GM12874 (cell line): ENCODE data around the gene CARMIL1.

ENCODE experiments used
- CTCF ChIP-seq: IDR thresholded peaks from 2 replicates; pipeline ENCODE4 v1.5.1; 2011; ENCODE audit warnings: low read depth, mild to moderate bottlenecking, control low read depth, low read length, moderate library complexity; ENCODE audit not compliant: insufficient read depth

The CARMIL1 gene

GRCh38 chr6:25456249-25457040 lies 177.3 kb downstream of the CARMIL1 start:
- TF ChIP-seq CTCF = no peak

- no peak for TF ChIP-seq CTCF
Measured at GRCh38 chr6:25457516-25457915, 178.3 kb downstream of the CARMIL1 start.

GRCh38 chr6:25458485-25458884 lies 179.3 kb downstream of the CARMIL1 start:
- TF ChIP-seq CTCF = no peak

- no peak for TF ChIP-seq CTCF
Measured at GRCh38 chr6:25462235-25462897, 183.2 kb downstream of the CARMIL1 start.

GRCh38 chr6:25463441-25463840 lies 184.3 kb downstream of the CARMIL1 start:
- no peak for TF ChIP-seq CTCF

GRCh38 chr6:25464225-25464624 lies 185.1 kb downstream of the CARMIL1 start:
- no peak for TF ChIP-seq CTCF

GRCh38 chr6:25465941-25466340 lies 186.8 kb downstream of the CARMIL1 start:
- TF ChIP-seq CTCF = no peak
